HK-2 (cell line): ENCODE data around the gene MKKS.
A peak's percentile ranks its signal among the peaks of the same experiment; 100 is the strongest.
"Not testable (repeated sequence)": the region's sequence is repeated elsewhere in the genome, so short reads cannot be mapped to it uniquely, and the experiment has no call there.

Experiments
- DNase-seq: peaks from one replicate; pipeline ENCODE4 v3.0.0-alpha.2; 2018; ENCODE audit not compliant: unreplicated experiment

Gene MKKS

DNA sequence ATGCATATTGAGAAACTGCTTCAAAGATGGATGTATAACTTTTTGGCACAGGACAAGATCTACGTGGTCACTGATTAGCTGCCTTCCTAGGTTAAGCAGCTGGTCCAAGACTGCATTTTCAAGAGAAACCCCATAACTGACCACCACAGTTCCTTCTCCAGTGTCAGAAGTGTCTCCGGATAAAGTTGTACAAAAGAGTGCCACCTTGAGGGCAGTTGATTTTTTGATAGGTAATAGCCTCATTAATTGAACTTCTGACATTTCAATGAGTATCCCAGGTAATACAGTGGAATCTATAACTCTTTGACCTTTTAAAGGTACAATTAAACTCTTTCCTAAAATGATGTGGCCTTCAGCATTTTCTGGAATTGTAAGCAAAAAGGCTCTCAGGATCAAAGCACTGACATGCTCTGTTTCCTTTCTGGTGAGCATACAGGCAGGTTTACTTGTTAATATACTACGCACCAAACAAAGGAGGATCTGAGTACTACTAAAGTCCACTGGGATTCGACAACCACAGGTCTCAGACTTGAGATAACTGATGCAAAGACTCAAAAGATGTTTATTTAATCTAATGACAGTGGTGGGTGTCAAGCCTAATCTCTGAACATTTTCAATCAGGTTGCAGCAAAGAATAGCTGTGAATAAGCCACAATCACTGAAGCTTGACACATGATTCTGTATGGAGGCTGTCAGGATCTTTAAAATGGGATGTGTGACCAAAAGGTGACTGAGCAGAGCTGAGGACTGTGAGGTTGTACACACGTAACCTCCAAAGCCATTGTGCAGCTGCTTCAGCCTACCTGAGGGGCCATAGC is 21.2 kb downstream of the MKKS start:
- no peak for DNase-seq

DNA sequence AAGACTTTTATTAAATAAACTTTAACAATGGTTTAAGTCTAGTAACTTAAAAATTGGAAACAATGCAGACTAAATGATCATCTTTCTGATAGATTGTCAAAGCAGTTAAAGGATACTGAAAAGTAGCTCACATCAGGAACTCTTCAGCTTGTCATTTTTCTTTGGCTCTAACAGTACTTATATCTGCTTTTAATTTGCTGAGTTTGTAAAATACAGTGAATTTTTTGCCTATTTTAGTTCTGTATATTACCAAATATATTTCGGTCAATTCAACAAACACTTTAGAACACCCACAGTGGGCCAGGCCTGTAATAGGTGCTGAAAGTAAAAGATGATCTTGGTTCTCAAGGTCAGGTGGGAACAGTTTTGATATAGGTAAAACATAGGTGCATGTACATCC is 22.3 kb downstream of the MKKS start:
- no peak for DNase-seq

DNA sequence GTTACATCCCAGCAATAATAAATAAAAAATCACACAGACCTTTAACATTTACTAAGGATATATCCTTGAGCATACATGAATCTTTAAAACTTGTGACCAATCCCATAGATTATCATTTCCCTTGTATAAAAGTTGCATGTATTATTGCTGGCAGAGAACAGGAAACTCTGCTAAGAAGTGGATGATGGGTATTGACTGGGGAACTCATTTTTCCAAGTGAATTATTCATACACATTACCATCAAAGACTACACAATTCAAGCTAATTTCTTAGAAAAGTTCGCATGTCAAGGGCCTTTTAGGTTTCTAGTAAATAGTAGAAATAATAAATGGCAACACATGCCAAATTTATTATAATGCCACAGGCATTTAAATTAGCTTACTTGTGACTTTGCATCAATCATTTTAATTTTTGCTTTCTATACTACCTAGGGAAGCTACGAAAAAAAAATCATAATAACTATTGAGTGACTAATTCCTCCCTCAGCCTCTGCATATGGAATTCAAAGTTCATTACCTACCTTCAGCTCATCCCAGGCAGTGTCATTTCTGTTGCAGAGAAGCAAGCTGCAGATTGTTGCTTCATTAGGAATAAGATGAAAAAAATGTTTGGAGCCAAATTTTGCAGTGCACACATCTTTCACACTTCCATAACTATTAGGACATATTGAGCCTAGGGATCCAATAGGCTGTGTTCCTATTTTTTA is 25.8 kb downstream of the MKKS start:
- DNase-seq = no peak

DNA sequence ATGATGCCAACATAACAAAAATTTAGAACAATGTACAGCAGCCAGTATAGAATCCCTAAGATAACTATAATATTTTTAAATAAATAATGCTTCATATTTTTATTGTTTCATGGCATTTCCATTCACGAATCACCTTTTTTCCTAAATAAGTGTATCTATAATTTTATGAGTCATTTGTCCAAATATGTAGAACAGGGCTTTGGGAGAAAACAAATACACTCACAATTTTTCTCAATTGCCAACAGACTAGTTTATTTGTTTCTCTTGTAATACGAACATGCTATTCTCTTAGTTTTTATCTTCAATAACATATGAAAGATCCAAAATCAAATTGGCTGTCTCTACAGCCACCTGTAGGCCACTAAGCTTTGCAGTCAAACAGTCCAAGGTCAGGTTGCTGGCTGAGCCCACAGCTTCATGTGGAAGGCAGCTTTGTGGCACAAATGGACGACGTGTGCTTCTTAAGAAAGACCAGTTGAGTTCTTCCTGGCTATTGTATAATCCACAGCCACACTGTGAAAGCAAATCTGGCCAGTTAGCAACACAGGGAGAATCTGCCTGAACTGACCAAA is 29.0 kb downstream of the MKKS start:
- DNase-seq = no peak

DNA sequence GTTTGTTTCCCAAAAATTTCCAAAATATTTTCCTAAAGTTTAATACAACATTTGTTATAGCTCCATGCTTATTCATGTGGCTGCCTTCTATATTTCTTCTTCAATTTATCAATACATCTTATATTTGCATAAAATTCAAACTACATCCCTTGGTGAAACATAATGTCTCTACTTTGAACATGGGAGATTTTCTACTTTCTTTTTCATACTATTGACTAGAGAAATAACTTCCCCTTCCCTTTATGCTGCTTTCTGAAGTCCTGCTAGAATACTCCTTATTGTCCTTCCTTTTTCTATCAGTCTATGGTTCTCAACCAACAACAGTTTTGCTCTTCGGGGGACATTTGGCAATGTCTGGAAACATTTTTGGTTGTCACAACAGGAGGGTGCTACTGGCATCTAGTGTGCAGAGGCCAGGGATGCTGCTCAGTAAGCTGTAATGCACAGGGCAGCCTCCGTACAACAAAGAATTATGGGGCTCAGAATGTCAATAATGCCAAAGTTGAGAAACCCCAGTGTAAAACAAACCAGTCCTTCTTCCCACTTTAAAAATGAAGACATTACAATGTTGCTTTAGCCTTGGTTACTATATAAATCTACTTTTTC is 29.9 kb downstream of the MKKS start:
- DNase-seq = no peak

DNA sequence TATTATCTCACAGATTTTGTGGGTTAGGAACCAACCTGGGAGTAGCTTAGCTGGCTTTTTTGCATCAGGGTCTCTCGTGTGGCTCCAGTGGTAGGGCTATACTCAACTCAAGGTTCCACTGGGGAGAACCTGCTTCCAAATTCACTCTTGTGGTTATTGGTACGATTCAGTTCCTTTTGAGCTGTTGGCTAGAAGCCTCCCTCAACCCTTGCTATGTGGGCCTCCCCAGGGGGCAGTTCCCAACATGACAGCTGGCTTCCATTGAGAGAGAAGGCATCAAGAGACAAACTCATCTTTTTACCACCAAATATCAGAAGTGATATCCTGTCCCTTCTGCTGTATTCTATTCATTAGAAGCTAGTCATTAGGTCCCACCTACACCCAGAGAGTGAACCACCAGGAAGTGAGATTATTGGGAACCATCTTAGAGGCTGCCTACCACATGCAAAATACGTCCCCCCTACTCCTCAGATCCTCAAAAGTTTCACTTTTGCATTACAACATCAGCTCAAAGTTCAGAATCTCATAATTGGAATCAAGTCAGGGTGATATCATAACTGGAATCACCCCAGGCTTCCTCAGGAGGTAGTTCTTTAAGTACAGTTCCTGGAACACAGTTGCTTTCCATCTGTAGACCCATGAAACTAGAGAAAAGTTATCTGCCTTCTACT is 30.9 kb downstream of the MKKS start:
- no peak for DNase-seq

DNA sequence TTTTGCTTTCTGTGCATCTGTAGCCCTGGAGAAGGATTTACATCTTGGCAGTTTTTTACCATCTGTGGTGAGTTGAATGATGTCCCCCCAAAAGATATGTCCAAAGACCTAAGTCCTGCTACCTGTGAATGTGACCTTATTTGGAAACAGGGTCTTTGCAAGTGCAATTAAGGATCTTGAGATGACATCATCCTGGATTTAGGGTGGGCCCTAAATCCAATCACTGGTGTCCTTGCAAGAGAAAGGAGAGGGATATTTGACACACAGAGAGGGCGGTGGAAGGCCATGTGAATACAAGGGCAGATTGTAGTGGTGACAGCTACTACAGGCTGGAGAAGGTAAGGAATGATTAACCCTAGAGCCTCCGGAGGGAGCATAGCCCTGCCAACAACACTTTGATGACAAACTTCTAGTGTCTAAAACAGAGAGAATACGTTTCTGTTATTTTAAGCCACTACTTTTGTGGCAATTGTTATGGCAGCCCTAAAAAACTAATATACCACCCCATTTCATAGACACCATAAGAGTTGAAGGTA is 35.1 kb downstream of the MKKS start:
- DNase-seq = no peak

DNA sequence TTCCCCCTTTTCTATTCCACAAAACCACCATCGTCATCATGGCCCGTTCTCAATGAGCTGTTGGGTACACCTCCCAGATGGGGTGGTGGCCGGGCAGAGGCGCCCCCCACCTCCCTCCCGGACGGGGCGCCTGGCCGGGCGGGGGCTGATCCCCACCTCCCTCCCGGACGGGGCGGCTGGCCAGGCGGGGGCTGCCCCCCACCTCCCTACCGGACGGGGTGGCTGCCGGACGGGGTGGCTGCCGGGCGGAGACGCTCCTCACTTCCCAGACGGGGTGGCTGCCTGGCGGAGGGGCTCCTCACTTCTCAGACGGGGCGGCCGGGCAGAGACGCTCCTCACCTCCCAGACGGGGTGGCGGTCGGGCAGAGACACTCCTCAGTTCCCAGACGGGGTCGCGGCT is 39.3 kb downstream of the MKKS start:
- not testable (repeated sequence) for DNase-seq

DNA sequence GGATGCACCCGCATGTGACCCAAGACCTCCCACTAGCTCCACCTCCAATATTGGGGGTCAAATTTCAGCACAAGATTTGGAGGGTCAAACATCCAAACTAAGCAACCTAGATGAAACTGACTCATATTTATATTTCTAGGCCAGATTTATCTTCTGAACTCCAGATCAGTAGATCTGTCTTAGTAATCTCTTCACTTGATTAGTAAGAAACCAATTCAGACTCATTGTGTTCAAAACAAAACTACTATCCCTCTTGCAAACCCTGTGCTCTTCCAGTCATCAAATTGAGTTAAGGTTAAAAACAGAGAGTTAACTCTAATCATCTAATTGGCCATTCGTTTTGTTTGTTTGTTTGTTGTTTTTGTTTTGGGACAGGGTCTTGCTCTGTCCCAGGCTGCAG is 43.3 kb downstream of the MKKS start:
- DNase-seq = no peak

DNA sequence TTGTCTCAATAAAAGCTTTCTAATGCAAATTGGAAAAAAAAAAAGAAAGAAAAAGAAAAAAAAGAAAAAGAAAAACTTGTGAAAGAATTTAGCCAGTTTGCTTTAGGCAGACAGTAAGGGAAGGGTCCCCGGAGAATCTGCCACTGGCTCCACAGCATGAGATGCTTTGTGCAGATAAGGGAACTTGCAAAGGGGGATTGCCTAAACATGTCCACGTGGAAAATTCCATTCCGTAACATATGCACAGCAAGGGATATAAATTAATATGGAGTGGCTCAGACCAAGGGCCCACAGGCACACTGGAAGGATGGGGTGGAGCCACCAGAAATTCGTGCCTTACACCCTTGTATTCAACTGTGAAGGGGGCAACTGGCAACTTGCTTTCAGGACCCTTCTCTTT is 45.4 kb downstream of the MKKS start:
- DNase-seq = no peak

DNA sequence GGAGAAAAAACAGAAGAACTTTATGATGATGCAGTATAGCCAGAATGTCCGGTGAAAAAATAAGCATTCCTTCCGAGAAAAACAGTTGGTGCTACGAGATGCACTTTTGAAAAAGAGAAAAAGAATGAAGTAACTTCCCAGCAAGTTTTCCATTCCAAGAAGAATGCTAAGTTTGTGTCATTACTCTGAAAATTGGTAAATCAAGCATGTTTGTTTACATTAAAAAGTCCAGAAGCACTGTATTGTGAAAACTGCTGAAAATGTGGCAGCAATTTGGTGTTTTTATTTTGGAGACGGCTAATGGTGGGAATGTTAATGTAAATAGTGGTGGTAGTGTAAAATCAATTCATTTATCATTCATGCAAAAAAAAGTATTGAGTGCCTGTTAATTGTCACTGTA is 46.3 kb downstream of the MKKS start:
- no peak for DNase-seq

DNA sequence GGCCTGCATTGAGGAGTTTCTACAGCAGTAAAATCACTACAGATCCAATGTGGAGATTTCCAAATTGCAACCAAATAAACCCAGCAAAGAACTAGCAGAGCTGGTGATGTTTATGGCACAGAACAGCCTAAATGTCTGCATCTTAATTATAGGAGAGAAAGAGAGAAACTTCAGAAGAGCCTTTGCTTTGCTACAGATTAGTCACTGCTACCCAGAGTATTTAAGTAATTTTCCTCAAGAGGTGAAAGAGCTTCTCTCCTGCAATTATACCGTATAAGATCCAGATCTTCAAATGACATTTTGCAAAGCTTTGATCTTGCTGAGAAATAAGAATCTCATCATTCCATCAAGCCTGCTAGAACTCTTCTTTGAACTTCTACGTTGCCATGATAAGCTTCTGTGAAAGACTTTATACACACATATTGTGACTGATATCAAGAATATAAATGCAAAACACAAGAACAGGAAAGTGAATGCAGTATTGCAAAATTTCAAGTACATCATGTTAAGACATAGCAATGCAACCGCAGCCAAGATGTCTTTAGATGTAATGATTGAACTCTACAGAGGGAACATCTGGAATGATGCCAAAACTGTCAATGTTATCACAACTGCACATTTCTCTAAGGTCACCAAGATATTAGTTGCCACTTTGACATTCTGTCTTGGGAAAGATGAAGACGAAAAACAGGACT is 48.0 kb downstream of the MKKS start:
- DNase-seq = no peak

DNA sequence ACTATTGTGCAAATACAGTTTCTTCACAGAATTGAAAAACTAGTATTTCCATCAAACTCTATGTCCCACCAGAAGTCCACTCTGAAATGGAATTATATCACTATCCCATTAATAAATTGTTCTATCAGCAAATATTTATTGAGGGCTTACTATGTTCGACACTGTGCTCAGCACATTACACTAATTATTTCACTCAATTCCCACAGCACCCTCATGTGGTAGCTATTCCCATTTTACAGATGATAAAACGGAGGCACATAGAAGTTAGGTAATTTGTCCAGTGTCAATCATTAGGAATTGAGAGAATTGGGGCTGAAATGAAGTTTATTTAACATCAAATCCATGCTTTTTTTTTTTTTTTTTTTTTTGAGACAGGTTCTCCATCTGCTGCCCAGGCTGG is 52.5 kb downstream of the MKKS start:
- DNase-seq = no peak

DNA sequence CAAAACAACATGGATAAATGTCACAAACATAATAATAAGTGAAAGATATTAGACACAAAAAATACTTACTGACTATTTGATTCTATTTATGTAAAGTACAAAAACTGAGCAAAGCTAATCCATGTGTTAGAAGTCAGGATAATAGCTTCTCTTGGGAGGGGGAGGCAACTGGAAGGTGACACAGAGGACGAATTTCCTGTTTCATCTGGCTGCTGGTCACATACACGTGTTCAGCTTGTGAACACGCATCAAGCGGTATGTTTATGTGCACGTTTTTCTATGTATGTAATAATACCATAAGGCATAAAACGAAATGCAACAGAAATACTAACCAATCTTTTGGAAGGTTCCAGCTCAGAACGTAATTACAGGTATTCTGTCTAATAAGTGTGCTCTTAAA is 54.3 kb downstream of the MKKS start:
- no peak for DNase-seq

DNA sequence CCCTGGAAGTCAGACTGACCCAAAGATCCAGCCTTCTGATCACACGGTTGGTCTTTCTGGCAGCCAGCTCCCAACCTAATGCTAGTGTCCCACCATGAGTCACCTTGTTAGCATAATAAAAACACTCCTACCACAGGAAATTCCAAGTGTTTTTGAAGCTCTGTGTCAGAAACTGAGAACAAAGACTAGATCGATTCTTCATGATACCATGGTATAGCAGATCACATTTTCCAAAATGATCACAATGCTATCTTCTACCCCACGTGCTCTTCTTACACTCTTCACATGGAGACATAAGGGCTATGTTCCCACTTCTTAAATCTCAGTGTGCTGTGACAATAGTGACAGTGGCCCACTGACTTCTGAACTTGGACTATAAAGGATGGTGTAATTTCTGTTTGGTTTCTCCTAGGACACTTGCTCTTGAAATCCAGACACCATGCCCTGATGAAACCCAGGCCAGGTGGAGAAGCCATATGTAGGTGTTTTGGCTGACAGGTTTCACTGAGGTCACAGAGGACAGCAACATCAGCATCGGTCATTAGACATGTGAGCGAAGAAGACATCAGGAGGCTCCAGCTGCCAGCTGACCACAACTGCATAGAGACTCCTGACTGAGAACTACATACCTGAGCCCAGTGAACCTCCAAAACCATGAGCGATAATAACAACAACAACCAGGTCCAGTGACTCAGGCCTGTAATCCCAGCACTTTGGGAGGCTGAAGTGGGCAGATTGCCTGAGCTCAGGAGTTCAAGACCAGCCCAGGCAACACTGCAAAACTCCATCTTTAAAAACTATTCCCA is 57.5 kb downstream of the MKKS start:
- no peak for DNase-seq

DNA sequence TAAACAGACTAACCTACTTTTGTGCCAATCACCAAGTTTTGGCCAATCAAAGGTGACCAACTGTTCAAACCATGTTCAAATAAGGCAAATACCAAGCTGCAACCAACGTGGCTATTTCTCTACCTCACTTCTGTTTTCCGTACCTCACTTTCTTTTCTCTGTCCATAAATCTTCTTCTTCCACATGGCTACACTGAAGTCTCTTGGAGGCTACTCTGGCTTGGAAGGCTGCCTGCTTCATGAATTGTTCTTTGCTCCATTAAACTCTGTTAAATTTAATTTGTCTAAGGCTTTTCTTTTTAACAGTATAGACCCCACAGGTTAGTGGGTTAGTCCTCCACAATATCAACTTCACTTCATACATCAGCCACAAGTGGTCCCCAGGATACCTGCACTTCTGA is 58.8 kb downstream of the MKKS start:
- DNase-seq = no peak

DNA sequence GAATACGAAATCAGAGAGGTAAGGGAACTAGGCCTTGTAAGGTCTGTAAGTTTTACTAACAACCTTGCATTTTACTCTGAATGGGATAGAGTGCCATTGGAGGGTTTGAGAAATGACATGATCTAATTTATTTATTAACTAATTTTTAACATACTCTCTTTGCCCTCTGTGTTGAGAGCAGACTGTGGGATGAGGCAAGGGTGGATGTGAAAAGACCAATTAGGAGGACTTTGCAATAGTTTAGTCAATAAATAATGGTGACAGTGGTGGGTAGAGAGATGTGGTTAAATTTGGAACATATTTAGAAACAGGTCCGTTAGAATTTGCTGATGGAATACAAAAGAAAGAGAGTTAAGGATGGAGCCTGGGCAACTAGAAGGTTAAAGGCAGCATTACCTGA is 60.0 kb downstream of the MKKS start:
- DNase-seq = no peak

DNA sequence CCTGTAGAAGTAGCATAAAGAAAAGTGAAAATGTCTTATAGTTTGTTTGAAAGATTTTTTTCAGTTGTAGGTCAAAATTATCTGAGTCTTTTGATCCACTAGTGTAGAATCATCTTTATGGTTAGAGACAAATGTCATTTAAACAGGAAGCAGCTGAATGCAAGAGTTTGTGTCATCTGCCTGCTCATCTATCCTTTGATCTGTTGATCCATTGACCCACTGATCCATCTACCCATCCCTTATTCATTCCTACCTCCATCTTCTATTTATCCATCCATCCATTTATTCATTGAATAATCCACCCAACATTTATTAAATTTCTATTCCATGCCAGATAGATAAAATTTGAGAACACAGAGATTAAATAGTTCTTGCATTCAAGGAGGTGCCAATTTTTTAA is 62.6 kb downstream of the MKKS start:
- no peak for DNase-seq

DNA sequence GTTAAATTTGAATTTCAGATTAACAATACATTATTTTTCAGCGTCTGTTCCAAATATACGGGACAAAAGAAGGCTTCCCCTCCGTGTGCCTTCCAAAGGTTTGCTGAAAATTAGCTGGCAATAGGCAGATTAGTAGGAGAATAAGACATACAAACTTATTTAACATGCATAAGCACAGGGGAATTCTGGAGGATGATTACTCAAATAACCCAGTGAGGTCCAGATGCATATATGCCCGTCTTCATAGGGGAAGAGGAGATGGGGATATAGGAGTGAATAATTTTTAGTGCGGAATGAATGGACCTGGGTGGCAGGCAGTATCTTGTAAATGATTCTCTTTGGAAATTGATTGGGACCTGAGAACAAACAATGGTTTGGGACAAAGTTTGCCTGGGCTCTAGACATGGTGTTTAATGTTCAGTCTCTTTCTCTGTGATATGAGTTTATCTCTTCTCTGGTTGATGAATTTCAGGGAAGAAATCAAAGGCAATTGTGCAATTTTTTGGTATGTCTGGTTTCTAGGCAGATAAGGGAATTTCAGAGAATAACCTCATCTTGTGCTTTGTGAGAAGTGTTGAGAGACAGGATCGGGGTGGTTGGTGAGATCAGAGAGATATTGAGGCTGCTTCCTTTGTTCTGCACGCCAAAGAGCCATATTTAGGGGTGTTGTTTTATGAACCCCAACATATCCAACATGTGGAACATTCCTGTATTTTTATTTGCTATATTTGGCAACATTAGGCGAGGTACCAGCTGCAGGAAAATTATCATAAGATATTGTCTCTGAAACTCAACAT is 63.7 kb downstream of the MKKS start:
- DNase-seq = no peak

DNA sequence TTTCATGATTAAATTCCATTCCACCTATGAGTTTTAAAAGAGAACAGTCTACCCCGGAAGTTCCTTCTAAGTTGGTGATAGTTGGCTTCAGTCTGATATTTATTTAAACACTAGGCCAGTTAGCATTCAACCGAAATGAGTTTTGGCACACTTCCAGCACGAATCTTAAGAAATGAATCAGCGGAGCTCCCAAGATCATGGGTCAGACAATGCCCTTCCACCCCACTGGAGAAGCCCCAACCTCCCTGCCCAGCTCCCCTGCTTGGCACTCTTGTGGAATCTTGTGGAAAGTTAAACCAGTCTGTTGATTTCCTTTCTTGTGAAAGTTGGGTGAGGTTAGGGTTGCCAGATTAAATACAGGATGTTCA is 64.3 kb downstream of the MKKS start:
- peak; percentile 49 for DNase-seq
